Omental fat pad (tissue), 4 donors: ENCODE measurements around the gene HADH. TPM values are rescaled to one million over a fixed set of nuclear protein-coding genes. Genes with fewer than 3 reads are reported as not detected.

Source experiments
- ATAC-seq: fragments of 150-250 bp; one replicate; pipeline ENCODE4 v1.9.1; 2016; ENCODE audit warnings: mild to moderate bottlenecking, moderate library complexity; ENCODE audit not compliant: low FRiP score
- DNase-seq: peaks from one replicate; pipeline ENCODE4 v3.0.0-alpha.2; 2019; ENCODE audit warnings: low spot score
- total RNA-seq, 4 donors: library from RNA; depleted of rRNA; stranded (reverse); fragments of >200 nt; gene quantifications; one replicate each; pipeline ENCODE4 v1.1.0, GENCODE V29; 2016
- TF ChIP-seq, protein P1 (sequence below), 3 donors: fragments of 450-650 bp; IDR thresholded peaks; one replicate each; pipeline ENCODE4 v1.5.1; 2016 to 2017; ENCODE audit warnings: antibody characterized with exemption in 3 of 3, mild to moderate bottlenecking in 3 of 3, moderate library complexity in 2 of 3

HADH gene
- total RNA-seq, 4 donors from 2014 or later = 80.2 to 154 (median 119) TPM

DNA sequence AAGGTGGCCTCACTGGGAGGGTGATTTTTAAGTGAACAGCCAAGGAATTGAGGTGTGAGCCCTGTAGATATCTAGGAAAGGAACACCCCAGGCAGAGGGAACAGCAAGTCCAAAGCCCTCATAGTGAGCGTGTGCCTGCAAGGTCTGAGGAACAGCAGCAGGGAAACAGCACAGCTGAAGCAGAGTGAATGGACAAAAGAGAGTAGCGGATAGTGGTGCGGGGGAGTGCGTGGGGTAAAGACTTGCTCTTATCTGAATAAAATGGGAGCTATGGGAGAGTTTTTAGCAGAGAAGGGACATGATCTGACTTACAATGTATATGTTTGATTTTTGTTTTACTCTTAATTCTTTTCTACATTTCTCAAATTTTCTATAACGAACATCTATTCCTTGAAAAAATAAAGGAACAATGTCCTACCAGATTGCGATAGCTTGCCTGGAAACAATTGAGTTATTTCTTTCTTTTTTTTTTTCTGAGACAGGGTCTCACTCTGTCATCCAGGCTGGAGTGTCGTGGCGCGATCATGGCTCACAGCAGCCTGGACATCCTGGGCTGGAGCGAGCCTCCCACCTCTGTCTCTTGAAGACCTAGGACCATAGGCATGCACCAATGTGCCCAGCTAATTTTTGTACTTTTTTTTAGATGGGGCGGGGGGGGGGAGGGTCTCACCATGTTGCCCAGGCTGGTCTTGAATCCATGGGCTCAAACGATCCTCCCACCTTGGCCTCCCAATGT lies 19.5 kb upstream of the HADH start:
- ATAC-seq (no peak), DNase-seq (no peak)
- TF ChIP-seq, protein P1, sequence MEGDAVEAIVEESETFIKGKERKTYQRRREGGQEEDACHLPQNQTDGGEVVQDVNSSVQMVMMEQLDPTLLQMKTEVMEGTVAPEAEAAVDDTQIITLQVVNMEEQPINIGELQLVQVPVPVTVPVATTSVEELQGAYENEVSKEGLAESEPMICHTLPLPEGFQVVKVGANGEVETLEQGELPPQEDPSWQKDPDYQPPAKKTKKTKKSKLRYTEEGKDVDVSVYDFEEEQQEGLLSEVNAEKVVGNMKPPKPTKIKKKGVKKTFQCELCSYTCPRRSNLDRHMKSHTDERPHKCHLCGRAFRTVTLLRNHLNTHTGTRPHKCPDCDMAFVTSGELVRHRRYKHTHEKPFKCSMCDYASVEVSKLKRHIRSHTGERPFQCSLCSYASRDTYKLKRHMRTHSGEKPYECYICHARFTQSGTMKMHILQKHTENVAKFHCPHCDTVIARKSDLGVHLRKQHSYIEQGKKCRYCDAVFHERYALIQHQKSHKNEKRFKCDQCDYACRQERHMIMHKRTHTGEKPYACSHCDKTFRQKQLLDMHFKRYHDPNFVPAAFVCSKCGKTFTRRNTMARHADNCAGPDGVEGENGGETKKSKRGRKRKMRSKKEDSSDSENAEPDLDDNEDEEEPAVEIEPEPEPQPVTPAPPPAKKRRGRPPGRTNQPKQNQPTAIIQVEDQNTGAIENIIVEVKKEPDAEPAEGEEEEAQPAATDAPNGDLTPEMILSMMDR (IDR thresholded peaks at IDR 0.05) = no peak

DNA sequence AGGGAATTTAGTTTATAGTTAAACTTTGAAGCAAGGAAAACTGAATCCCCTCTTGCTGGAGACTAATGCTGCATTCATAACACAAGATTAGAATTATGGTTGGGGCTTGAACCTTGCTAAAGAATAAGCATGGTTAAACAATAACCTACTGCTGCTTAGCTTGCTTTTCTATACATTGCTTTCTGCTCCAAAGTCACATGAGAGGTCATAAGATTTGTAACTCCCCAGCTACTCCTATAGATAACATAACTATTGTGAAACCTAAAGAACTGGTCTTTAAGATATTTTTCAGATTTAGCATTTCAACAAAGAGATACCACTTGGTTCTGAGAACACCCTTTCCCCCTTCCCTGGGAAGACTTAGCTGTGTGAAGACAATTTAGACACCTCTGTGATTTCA lies 17.1 kb upstream of the HADH start:
- ATAC-seq (no peak), DNase-seq (no peak)
- TF ChIP-seq, protein P1 (IDR thresholded peaks at IDR 0.05) = no peak

DNA sequence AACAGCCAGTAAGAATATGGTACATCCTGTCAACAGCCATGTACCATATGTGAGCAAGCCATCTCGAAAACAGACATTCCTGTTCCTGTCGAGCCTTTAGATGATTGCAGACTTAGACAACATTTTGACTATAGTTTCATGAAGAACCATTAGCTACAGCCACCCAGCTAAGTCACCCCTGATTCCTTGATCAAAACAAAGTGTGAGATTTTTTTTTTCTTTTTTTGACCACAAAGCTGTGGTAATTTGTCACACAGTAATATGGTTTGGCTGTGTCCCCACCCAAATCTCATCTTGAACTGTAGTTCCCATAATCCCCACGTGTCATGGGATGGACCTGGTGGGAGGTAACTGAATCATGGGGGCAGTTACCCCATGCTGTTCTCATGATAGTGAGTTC lies 15.2 kb upstream of the HADH start:
- ATAC-seq (no peak), DNase-seq (no peak)
- TF ChIP-seq, protein P1 (IDR thresholded peaks at IDR 0.05) = no peak

DNA sequence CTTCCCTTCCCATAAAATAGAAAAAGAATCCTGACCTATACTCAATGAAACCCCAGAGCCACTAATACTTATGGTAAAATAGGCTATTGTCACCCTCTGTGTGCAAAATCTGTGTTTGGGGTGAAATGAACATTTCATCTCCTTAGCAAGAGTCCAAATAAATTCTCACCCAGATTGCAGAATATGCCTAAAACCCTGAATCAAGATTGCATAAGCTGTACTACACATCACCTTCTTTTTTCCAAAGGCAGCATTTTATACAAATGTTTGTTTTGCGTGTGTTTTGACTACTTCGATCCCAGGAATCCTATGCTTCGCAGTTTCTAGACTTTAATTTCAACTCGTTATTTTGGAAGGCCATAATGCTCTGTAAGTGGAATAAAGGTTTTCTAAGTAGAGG lies 12.2 kb upstream of the HADH start:
- ATAC-seq = no peak
- TF ChIP-seq, protein P1 (IDR thresholded peaks at IDR 0.05) = no peak
- DNase-seq = no peak

DNA sequence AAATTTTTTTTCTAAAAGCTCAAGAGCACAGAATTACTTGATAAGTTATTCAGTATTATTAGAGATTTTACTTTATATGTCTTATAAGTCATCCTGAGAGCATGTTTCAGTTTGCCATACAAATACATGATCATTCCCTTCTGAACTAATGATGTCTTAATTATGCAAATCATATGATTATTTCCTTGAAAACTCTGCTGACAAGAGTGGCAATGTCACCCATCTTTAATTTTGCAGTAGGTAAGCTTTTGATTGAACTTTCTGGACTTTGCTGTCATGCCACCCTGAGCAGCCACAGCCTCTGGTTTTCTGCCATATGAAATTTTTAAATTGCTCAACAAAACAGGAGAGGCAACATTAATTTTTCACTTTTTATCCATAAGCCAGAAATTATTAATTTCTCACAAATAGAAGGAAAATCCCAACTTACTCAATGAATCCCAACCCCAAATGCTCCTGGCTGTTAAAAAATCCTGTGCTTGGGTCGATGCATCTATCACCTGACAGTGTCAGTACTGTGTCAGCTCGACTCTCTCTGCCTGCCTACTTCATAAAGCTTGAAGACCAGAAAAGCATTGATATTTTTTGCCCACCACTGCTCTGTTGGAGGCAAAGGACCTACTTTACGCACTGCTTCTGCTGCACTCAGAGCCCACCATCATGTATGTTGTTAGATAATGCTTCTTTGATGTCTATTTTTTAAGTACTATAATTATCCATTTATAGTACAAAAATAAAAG lies 11.6 kb upstream of the HADH start:
- TF ChIP-seq, protein P1 (IDR thresholded peaks at IDR 0.05) = no peak
- DNase-seq (no peak), ATAC-seq (no peak)

DNA sequence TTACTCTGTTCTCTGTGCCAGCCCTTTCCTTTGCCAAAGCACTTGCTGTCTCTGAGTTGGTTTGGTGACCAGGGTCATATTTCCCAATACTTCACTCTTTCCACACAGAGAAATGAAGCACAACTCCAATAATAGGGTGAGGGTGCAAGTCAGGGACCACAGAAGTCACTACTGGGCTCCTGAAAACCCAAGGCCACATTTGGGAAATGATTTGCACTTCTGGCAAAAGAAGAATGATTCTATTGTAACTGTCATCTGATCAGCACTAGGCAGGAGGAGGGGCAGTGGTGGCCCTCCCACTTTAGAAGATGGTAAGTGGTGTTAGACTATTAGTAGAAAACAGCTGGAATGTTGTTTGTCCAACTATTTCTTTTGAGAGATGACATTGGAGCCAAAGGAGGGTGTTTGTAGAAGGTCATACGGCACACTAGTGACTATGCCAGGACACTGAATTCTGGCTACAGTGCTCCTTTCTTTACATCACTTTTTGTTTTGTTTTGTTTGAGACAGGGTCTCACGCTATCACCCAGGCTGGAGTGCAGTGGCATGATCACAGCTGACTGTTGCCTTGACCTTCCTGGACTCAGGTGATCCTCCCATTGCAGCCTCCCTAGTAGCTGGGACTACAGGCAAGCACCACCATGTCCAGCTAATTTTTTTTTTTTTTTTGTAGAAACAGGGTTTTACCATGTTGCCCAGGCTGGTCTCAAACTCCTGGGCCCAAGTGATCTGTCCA lies 10.8 kb upstream of the HADH start:
- TF ChIP-seq, protein P1 (IDR thresholded peaks at IDR 0.05) = no peak
- ATAC-seq = peak; percentile 28
- no peak for DNase-seq
